Activated effector memory CD4-positive, alpha-beta T cell treated with anti-CD3 and anti-CD28 coated beads, Interleukin-2, amount 50 U/mL, for 16 hours (primary cell): ENCODE measurements around the gene KCNE2.

ENCODE experiments used
- DNase-seq: peaks from one replicate; pipeline ENCODE4 v3.0.0-alpha.2; 2020

Gene KCNE2

GRCh38 chr21:34363733-34364132 lies at the start of gene KCNE2:
KCNE2 (plus strand) TSS chr21:34364006; CDS start chr21:34370479, 6,473 bp downstream.
- peak; percentile 12 for DNase-seq

GRCh38 chr21:34319585-34319984 lies 44.2 kb upstream of the KCNE2 start:
- DNase-seq, result no peak

GRCh38 chr21:34320011-34320410 lies 43.8 kb upstream of the KCNE2 start:
- DNase-seq, result no peak

- no peak for DNase-seq
These were observed 33.8 kb upstream of the KCNE2 start for GRCh38 chr21:34330055-34330454.

GRCh38 chr21:34331726-34332125 lies 32.1 kb upstream of the KCNE2 start:
- no peak for DNase-seq

- no peak for DNase-seq
These were observed 31.5 kb upstream of the KCNE2 start for GRCh38 chr21:34332347-34332746.

GRCh38 chr21:34333121-34333739 lies 30.6 kb upstream of the KCNE2 start:
- DNase-seq, result no peak

- no peak for DNase-seq
These were observed 28.5 kb upstream of the KCNE2 start for GRCh38 chr21:34335316-34335715.

- no peak for DNase-seq
These were observed 27.6 kb upstream of the KCNE2 start for GRCh38 chr21:34336245-34336644.

GRCh38 chr21:34336756-34337391 lies 26.9 kb upstream of the KCNE2 start:
- no peak for DNase-seq

GRCh38 chr21:34337741-34338140 lies 26.1 kb upstream of the KCNE2 start:
- DNase-seq, result no peak

- no peak for DNase-seq
These were observed 25.6 kb upstream of the KCNE2 start for GRCh38 chr21:34338226-34338625.

GRCh38 chr21:34340061-34340460 lies 23.7 kb upstream of the KCNE2 start:
- no peak for DNase-seq

- DNase-seq, result no peak
These were observed 21.3 kb upstream of the KCNE2 start for GRCh38 chr21:34342476-34342875.

GRCh38 chr21:34343347-34343746 lies 20.5 kb upstream of the KCNE2 start:
- no peak for DNase-seq

- no peak for DNase-seq
These were observed 19.9 kb upstream of the KCNE2 start for GRCh38 chr21:34343838-34344381.

GRCh38 chr21:34344584-34344983 lies 19.2 kb upstream of the KCNE2 start:
- DNase-seq, result no peak

GRCh38 chr21:34345091-34345871 lies 18.5 kb upstream of the KCNE2 start:
- DNase-seq, result no peak

GRCh38 chr21:34345892-34346291 lies 17.9 kb upstream of the KCNE2 start:
- peak; percentile 27 for DNase-seq

GRCh38 chr21:34348890-34349519 lies 14.8 kb upstream of the KCNE2 start:
- no peak for DNase-seq

- DNase-seq, result peak; percentile 61
These were observed 12.0 kb upstream of the KCNE2 start for GRCh38 chr21:34351786-34352241.

- DNase-seq, result no peak
These were observed 11.2 kb upstream of the KCNE2 start for GRCh38 chr21:34352556-34352955.

GRCh38 chr21:34353182-34353581 lies 10.6 kb upstream of the KCNE2 start:
- DNase-seq, result no peak
